ENCODE data around the gene SCLY. TPM values are rescaled to one million over a fixed set of nuclear protein-coding genes. Genes with fewer than 3 reads are reported as not detected.

SCLY gene, protein sequence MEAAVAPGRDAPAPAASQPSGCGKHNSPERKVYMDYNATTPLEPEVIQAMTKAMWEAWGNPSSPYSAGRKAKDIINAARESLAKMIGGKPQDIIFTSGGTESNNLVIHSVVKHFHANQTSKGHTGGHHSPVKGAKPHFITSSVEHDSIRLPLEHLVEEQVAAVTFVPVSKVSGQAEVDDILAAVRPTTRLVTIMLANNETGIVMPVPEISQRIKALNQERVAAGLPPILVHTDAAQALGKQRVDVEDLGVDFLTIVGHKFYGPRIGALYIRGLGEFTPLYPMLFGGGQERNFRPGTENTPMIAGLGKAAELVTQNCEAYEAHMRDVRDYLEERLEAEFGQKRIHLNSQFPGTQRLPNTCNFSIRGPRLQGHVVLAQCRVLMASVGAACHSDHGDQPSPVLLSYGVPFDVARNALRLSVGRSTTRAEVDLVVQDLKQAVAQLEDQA
- total RNA-seq = 4.6 TPM

DNA sequence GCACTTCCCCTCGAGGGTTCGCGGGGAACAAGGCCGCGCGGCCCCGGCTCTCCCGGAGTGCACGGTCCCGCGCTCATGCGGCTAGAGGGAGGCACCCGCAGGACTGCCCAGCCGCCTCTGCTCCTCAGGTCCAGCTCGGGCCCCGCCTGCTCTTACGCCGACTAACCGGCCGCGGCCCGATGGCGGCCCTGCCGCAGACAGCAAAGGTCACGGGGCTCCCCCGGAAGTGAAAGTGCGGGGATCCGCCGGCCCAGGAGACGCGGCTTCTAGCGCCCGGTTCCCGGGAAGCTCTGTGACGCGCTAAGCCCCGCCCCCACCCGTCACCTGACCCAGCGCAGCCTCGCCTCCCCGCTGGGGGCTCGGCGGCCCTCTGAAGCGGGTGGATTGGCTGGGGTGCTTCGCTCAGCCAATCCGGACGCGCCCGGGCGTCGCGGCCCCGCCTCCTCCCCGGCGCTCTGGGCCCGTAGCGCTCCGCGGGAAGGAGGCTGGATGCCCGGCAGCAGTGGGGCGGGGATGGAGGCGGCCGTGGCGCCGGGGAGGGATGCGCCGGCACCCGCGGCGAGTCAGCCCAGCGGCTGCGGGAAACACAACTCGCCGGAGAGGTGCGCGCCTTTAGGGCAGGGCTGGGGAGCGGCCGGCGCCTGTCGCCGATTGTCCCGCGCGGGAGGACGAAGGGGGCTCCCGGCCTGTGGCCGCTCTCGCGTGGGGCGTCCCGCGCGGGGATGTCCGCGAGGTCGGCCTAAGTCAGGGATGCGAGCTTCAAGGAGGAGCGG is at the start of gene SCLY:
SCLY (plus strand) TSS at position 460 of the 773 bp plus-strand sequence; CDS start at position 514, 54 bp downstream.
- peaks cover 19% of the 10 kb centered on the region for H3K4me1 ChIP-seq (ENCODE audit: insufficient read depth, low read length)
- H3K9me3 ChIP-seq (ENCODE audit: low read depth, low read length) = no peaks in the 10 kb centered on the region
- peaks cover 7% of the 10 kb centered on the region for H3K27me3 ChIP-seq (ENCODE audit: insufficient read depth, low read length)
- H3K4me3 ChIP-seq (ENCODE audit: low read length) = peak within 1 kb of the TSS; percentile 77

DNA sequence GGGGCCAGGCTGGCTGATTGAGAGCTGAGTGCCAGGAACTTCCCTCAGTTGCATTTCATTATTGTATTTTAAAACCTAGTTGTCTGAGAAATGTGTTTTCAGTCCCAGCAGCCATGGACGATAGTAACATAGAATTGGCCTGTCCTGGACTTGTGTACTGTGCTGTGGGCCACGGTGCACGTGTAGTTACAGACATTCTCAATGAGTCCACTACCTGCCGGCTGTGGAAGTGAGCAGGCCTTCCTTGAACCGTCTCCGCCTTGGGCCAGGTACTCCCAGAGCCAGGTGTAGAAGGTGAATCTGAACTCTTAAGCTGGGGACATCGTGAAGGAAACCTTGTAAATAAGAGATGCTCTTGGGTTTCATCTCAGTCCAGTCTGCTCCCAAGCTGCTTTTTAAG is 47.0 kb upstream of the SCLY start:
- no peaks in the 10 kb centered on the region for H3K9me3 ChIP-seq (ENCODE audit: low read depth, low read length)
- no peak overlapping the region for H3K4me3 ChIP-seq (ENCODE audit: low read length)
- peaks cover 3% of the 10 kb centered on the region for H3K4me1 ChIP-seq (ENCODE audit: insufficient read depth, low read length)
- no peaks in the 10 kb centered on the region for H3K27me3 ChIP-seq (ENCODE audit: insufficient read depth, low read length)

DNA sequence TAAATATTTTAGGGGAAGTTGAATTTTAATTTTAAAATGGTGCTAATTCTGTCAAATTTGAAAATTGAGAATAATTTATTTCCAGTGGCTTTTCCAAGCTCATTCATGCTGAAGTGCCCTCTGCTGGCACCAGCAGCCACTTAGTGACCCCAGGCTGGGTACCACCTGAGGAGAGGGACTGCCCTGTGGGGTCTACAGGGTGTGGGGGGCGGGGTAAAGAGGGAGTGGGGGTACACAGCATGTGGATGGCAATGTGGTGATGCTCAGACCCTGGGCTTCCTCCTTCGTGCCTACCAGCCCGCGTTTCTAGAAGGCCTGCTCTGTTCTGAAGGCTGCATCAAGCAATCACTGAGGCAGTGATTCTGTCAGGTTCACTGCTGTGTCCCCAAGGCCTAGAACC is 45.1 kb upstream of the SCLY start:
- Histone ChIP-seq H3K27me3 (ENCODE audit: insufficient read depth, low read length) (no peaks in the 10 kb centered on the region), H3K4me3 (ENCODE audit: low read length) (no peak overlapping the region), H3K9me3 (ENCODE audit: low read depth, low read length) (no peaks in the 10 kb centered on the region), H3K4me1 (ENCODE audit: insufficient read depth, low read length) (no peaks in the 10 kb centered on the region)

DNA sequence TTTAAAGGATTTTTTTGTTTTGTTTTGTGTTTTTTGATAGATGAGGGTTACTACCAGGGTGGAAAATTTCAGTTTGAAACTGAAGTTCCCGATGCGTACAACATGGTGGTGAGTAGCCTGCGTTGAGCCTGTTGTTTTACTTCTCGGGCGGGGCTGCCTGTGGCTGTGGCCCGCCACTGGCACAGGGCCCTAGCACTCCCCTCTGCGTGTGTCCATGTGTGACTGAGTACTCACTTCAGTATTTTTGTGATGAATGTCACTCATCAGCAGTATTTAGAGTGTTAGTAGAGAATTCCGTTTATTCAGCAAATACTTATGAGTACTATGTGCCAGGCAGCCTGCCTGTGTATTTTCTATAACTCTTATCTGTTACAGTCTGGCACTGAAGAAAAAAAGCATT is 44.3 kb upstream of the SCLY start:
- H3K9me3 ChIP-seq (ENCODE audit: low read depth, low read length) = no peaks in the 10 kb centered on the region
- no peaks in the 10 kb centered on the region for H3K27me3 ChIP-seq (ENCODE audit: insufficient read depth, low read length)
- H3K4me3 ChIP-seq (ENCODE audit: low read length) = no peak overlapping the region
- no peaks in the 10 kb centered on the region for H3K4me1 ChIP-seq (ENCODE audit: insufficient read depth, low read length)

DNA sequence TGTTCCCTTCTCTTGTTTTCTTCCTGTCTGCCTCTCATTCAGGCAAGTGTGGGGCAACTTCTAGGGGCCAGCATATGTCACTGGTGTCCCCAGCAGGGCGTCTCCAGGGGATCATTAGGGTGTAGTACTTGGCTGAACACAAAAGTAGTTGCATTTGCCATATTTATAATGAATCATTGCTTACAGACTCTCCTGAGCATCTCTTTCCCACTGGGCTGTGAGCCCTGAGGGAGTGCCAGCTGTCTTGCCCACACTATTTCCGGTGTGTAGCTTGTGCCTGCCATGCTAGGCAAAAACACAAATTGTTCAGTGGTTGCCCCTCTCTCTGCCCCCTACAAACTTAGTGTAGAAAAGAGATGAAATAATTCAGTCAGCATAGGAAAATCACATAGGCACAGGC is 40.8 kb upstream of the SCLY start:
- no peak overlapping the region for H3K4me3 ChIP-seq (ENCODE audit: low read length)
- no peaks in the 10 kb centered on the region for H3K27me3 ChIP-seq (ENCODE audit: insufficient read depth, low read length)
- no peaks in the 10 kb centered on the region for H3K4me1 ChIP-seq (ENCODE audit: insufficient read depth, low read length)
- no peaks in the 10 kb centered on the region for H3K9me3 ChIP-seq (ENCODE audit: low read depth, low read length)

DNA sequence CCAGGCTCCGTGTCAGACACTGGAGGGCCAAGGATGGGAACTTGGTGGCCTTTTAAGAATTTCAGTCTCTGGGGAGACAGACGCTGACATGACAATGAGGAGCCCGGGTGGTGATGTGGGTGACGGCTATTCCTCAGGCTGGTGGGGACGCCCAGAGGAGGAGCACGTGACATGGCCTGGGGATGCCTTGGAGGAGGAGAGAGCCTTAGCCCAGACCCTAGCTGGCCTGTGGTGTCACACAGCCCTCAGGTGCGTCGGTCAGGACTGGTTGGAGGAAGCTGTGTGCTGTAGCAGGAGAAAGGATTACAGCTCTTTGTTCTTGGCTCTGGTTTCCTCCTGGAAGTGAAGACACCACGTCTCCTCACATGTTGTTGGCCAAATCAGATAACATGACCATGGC is 40.0 kb upstream of the SCLY start:
- no peaks in the 10 kb centered on the region for H3K27me3 ChIP-seq (ENCODE audit: insufficient read depth, low read length)
- no peak overlapping the region for H3K4me3 ChIP-seq (ENCODE audit: low read length)
- peaks cover 5% of the 10 kb centered on the region for H3K4me1 ChIP-seq (ENCODE audit: insufficient read depth, low read length)
- no peaks in the 10 kb centered on the region for H3K9me3 ChIP-seq (ENCODE audit: low read depth, low read length)

DNA sequence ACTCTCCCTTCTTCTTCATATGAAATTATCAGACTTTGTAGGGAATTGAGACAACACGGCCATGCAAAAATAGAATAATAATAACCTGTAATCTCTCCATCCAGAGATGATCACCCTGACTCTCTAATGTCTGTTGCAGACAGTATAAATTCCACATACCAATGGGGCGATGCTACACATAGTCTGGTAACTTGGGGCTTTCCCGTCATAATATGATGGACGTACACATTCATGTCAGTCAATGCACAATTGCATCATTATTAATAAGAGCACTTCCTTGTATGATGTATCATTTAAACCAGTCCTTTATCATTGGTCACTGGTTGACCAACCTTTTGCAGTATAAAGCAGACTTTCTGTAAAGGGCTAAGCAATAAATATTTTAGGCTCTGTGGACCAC is 39.5 kb upstream of the SCLY start:
- no peaks in the 10 kb centered on the region for H3K27me3 ChIP-seq (ENCODE audit: insufficient read depth, low read length)

DNA sequence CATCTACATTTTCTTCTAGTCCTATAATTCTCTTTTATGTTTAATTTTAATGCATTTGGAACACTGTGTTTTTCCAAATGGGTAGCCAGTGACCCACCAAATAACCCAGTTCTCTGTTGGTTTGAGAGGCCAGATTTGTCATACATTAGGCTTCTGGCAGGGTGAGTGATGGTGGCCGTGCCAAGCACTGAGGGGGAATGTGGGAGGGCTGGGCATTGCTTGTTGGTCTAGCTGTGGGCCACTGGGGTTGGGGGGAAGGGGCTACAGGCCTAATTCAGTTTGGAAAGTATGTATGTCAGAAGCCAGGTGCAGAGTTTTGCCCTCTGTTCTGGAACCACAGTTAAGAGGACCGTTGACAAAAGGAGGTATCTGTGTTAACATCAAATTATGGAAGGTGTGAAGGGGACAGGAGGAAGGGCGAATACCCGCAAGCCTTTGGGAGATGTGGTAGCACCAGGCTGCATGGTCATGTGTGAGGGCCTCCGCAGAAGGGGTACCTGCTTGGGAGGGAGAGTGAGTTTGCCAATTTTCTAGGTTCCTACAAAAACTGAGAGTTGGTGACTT is 38.1 kb upstream of the SCLY start:
- Histone ChIP-seq H3K9me3 (ENCODE audit: low read depth, low read length) (no peaks in the 10 kb centered on the region), H3K4me1 (ENCODE audit: insufficient read depth, low read length) (peaks cover 11% of the 10 kb centered on the region), H3K27me3 (ENCODE audit: insufficient read depth, low read length) (no peaks in the 10 kb centered on the region), H3K4me3 (ENCODE audit: low read length) (no peak overlapping the region)

More for the DNA sequence above, 39.5 kb upstream of the SCLY start:
- no peaks in the 10 kb centered on the region for H3K9me3 ChIP-seq (ENCODE audit: low read depth, low read length)
- no peak overlapping the region for H3K4me3 ChIP-seq (ENCODE audit: low read length)
- H3K4me1 ChIP-seq (ENCODE audit: insufficient read depth, low read length) = peaks cover 5% of the 10 kb centered on the region

DNA sequence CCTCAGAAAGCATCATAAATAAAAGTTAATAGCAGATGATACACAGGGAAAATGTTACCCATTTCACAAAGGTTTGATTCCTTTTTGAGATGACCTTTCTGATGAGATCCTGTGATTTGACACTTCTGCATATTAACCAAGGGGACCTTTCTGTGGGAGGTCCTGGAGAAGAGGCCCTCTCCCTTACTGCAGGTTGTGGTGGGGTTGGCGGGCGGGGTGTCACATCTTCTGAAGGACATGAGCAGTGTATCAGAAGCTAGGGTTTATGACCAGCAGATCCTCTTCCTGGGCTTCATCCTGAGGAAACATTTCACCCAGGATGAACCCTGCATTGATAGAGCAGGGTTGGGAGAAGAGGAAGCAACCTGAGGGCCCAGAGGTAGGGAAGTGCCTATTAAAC is 37.2 kb upstream of the SCLY start:
- no peaks in the 10 kb centered on the region for H3K9me3 ChIP-seq (ENCODE audit: low read depth, low read length)

DNA sequence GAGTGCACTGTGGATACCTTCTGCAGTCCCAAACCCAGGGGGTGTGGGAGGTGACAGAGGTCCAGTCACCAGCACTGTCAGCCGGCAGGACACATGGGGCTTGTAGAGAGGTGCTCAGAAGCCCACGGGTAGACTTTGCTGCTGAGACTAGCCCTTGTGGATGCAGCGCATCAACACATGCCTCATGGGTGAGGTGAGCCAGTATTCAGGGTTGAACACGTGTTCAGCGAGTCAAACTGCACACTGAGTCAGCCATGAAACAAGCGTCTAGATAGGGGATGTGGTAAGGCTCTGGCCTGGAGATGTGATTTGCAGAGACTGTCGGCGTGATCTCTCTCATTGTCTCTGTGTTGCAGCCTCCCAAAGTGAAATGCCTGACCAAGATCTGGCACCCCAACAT is 35.8 kb upstream of the SCLY start:
- Histone ChIP-seq H3K4me1 (ENCODE audit: insufficient read depth, low read length) (peaks cover 12% of the 10 kb centered on the region), H3K27me3 (ENCODE audit: insufficient read depth, low read length) (no peaks in the 10 kb centered on the region), H3K9me3 (ENCODE audit: low read depth, low read length) (no peaks in the 10 kb centered on the region), H3K4me3 (ENCODE audit: low read length) (no peak overlapping the region)

More for the DNA sequence above, 37.2 kb upstream of the SCLY start:
- Histone ChIP-seq H3K4me3 (ENCODE audit: low read length) (no peak overlapping the region), H3K27me3 (ENCODE audit: insufficient read depth, low read length) (no peaks in the 10 kb centered on the region), H3K4me1 (ENCODE audit: insufficient read depth, low read length) (peaks cover 12% of the 10 kb centered on the region)

DNA sequence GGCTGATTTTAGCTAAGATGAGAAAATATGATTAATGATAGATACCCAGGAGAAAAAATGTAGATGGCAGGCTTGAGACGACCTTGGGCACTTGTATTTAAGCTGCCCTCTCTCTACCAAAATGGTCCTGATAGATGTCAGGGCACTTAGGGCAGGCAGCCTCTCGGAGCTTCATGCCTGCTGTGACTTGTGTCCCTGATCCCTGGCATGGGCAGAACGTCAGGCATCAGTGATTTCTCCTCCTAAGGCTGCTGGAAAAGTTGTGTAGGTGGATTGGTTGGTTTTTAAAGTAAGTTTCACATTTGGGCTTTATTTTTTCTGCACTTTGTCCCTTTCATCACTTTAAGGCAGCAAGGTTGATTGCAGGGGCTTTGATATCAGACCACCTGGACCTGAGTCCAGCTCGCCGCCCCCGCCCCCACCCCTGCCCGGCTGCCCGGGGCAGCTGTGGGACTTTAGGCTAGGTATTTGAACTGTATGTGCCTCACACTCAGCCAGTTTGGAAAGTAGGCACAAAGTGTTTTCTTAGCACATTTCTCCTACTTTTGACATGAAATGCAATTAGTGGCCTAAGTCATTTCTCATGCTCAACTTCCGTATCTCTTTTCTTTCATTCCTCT is 35.0 kb upstream of the SCLY start:
- no peak overlapping the region for H3K4me3 ChIP-seq (ENCODE audit: low read length)
- H3K9me3 ChIP-seq (ENCODE audit: low read depth, low read length) = no peaks in the 10 kb centered on the region
- H3K4me1 ChIP-seq (ENCODE audit: insufficient read depth, low read length) = peaks cover 12% of the 10 kb centered on the region
- H3K27me3 ChIP-seq (ENCODE audit: insufficient read depth, low read length) = no peaks in the 10 kb centered on the region

DNA sequence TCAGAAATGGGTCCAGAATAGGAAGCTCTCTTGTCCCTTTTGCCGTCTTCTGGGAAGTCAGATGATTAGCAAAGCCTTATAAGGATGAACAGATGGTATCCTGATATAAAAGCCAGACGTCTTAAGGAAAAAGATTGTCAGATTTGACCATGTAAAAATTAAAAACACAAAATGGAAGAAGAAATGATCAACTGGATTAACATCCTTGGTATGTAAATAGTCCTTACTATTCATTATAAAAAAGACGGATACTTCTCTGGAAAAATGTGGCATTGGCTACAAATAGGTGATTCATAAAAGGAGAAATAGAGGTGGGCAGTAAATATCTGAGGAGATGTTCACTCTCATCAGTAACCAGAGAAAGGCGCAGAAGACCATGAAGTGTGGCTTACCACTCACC is 33.7 kb upstream of the SCLY start:
- H3K9me3 ChIP-seq (ENCODE audit: low read depth, low read length) = no peaks in the 10 kb centered on the region
- H3K4me1 ChIP-seq (ENCODE audit: insufficient read depth, low read length) = peaks cover 12% of the 10 kb centered on the region

DNA sequence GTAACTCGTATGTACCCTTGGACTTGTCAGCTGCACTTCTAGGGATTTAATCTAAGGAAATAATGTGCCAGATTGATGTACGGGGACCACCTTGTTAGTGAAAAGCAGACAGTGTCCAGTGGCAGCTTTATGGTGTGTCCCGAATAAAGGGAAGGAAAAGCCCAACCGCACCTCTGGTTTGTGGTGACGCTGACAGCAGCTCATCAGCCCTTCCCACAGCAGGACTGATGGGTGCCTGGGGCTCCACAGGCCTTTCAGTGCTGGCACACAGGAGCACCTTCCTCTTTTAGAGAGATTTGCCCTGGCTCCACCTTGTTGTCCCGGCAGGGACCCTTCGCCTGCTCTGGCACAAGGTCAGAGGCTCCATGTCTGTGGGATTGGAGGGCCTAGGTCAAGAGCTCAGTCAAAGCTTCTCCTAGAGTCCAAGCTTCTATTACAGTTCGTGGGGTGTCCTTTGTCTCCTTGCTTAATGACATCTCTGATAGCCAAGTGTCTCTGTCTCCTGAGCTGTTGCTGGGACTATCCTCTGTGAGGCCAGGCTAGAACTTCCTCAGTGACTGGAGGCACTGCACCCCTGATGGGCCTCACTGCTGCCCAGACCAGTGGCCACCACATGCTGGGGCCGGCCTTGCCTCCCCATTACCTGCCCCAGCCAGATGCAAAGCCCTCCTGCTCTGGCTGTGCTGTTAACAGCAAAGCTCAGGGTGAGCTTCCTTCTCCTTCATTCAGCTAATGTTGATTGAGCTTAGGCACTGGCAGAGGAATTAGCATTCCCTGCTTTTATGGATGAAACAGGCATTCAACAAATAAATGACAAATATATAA is 33.0 kb upstream of the SCLY start:
- Histone ChIP-seq H3K9me3 (ENCODE audit: low read depth, low read length) (no peaks in the 10 kb centered on the region), H3K4me3 (ENCODE audit: low read length) (no peak overlapping the region), H3K4me1 (ENCODE audit: insufficient read depth, low read length) (peaks cover 12% of the 10 kb centered on the region), H3K27me3 (ENCODE audit: insufficient read depth, low read length) (no peaks in the 10 kb centered on the region)

More for the DNA sequence above, 33.7 kb upstream of the SCLY start:
- H3K27me3 ChIP-seq (ENCODE audit: insufficient read depth, low read length) = no peaks in the 10 kb centered on the region
- H3K4me3 ChIP-seq (ENCODE audit: low read length) = no peak overlapping the region

DNA sequence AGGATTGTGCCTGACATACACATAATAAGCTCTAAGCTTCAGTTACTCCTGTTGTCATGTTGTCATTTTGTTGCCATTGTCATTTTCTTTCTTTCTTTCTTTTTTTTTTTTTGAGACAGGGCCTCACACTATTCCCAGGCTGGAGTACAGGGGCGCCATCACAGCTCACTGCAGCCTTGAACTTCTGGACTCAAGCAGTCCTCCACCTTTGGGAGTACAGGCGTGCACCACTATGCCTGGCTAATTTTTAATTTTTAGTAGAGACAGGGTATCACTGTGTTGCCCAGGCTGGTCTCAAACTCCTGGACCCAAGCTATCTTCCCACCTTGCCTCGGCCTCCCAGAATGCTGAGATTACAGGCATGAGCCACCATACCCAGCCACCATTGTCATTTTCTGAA is 30.9 kb upstream of the SCLY start:
- no peaks in the 10 kb centered on the region for H3K9me3 ChIP-seq (ENCODE audit: low read depth, low read length)
- H3K4me3 ChIP-seq (ENCODE audit: low read length) = no peak overlapping the region
- no peaks in the 10 kb centered on the region for H3K27me3 ChIP-seq (ENCODE audit: insufficient read depth, low read length)
- H3K4me1 ChIP-seq (ENCODE audit: insufficient read depth, low read length) = peaks cover 12% of the 10 kb centered on the region

All from mononuclear cell (primary cell).